Muscle of arm (tissue), 14 donors: ENCODE data around the gene PLCXD1. TPM values are rescaled to one million over a fixed set of nuclear protein-coding genes. Genes with fewer than 3 reads are reported as not detected.
"Not testable (repeated sequence)": the region's sequence is repeated elsewhere in the genome, so short reads cannot be mapped to it uniquely, and the experiment has no call there.

Experiments
- DNase-seq: peaks from one replicate; pipeline ENCODE4 v3.0.0-alpha.2; 2013
- long read RNA-seq, 11 donors: transcript quantifications; one replicate each; lab custom pipeline, GENCODE V29; 2026
- polyA plus RNA-seq, 12 donors: library from polyadenylated mRNA; unstranded; fragments of 120-200 nt; gene quantifications; one replicate each; pipeline ENCODE4 v1.2.1, GENCODE V29; 2013; ENCODE audit not compliant: insufficient read length in 12 of 12

PLCXD1 gene, protein sequence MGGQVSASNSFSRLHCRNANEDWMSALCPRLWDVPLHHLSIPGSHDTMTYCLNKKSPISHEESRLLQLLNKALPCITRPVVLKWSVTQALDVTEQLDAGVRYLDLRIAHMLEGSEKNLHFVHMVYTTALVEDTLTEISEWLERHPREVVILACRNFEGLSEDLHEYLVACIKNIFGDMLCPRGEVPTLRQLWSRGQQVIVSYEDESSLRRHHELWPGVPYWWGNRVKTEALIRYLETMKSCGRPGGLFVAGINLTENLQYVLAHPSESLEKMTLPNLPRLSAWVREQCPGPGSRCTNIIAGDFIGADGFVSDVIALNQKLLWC
- 10 to 100 TPM in 11 of 12 donors, not detected in 1; 10.5 to 29.7 (median 13.9) TPM for polyA plus RNA-seq
- long read RNA-seq, donor 1, partial matches to known transcripts: 37 of 71 reads
- long read RNA-seq, donor 1, other reads (novel, unspliced or antisense): 34 of 71 reads
- long read RNA-seq, donor 2, partial matches to known transcripts: 39 of 39 reads
- long read RNA-seq, donor 2, other reads (novel, unspliced or antisense): 0 of 39 reads
- long read RNA-seq, donor 3, full-length matches to known transcripts: 1 of 18 reads
- long read RNA-seq, donor 3, partial matches to known transcripts: 17 of 18 reads
- long read RNA-seq, donor 3, other reads (novel, unspliced or antisense): 0 of 18 reads
- long read RNA-seq, donor 4: 0 reads
- long read RNA-seq, donor 5, partial matches to known transcripts: 0 of 1 reads
- long read RNA-seq, donor 5, other reads (novel, unspliced or antisense): 0 of 1 reads
- long read RNA-seq, donor 6, partial matches to known transcripts: 17 of 24 reads
- long read RNA-seq, donor 6, other reads (novel, unspliced or antisense): 7 of 24 reads
- long read RNA-seq, donor 7: 0 reads
- long read RNA-seq, donor 8, partial matches to known transcripts: 52 of 52 reads
- long read RNA-seq, donor 8, other reads (novel, unspliced or antisense): 0 of 52 reads
- long read RNA-seq, donor 9, partial matches to known transcripts: 42 of 42 reads
- long read RNA-seq, donor 9, other reads (novel, unspliced or antisense): 0 of 42 reads
- long read RNA-seq, donor 10, partial matches to known transcripts: 35 of 48 reads
- long read RNA-seq, donor 10, other reads (novel, unspliced or antisense): 13 of 48 reads
- long read RNA-seq, donor 11, partial matches to known transcripts: 59 of 59 reads
- long read RNA-seq, donor 11, other reads (novel, unspliced or antisense): 0 of 59 reads

DNA sequence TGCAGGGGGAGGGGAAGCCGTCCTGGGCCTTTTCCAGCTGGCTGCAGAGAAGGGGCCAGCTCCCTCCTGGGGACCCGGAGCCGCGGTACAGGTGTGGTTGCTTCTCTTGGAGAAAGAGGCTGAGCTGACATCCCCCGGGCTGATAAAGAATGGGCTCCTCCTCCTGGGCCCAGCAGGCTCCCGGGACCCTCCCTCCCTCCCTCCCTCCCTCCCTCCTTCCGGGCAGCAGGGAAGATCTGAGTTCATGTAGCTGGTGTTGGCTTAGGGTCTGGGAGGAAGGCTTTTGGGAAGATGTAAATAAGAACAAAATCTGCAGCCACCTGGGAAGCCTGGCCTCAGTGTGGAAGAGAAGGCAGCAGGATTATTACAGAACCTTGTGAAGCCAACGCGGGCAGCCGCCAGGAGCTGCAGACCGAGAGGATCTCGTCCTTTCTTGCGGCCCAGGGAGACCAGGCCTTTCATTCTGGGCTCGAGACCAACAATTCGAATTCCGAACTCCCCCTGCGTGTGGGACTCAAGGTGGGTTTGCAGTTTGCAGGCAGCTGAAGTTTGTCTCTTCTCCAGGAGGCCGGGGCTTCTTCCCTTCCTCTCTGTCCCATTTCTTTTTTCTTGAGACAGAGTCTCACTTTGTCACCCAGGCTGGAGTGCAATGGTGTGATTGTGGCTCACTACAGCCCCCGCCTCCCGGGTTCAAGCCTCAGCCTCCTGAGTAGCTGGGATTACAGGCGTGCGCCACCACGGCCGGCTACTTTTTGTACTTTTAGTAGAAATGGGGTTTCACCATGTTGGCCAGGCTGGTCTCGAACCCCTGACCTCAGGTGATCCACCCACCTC lies at the start of gene PLCXD1:
TSS of gene PLCXD1 (plus strand) at position 216 of the 834 bp plus-strand sequence. CDS start 2,807 bp downstream, outside the sequence.
- DNase-seq: peak; percentile 78

DNA sequence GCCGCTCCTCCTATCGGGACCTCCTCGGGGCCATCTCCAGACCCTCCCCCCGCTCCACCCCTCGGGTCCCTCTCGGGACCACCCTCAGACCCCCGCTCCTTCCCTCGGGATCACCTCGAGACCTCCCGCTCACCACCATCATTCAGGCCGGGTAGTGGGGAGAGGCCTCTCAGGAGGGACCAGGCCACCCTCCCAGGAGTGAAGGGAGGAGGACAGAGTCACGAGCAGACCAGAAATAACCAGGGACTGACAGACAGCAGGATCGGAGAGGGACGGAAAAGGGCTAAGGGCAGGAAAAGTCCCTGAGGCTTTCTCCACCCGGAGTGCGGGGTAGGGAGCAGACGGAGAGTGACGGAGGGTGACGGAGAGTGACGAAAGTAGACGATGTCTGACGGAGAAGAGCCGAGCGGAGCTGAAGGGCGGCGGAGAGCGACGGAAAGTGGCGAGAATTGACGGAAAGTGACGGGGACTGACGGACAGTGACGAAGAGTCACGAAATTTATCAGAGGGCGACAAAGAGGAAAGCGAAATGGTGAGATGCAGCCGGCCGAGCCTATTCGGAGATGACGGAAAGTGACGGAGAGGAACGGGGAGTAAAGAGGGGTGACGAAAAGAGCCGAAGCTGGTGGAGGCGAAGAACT lies 49.4 kb upstream of the PLCXD1 start:
- DNase-seq: not testable (repeated sequence)

DNA sequence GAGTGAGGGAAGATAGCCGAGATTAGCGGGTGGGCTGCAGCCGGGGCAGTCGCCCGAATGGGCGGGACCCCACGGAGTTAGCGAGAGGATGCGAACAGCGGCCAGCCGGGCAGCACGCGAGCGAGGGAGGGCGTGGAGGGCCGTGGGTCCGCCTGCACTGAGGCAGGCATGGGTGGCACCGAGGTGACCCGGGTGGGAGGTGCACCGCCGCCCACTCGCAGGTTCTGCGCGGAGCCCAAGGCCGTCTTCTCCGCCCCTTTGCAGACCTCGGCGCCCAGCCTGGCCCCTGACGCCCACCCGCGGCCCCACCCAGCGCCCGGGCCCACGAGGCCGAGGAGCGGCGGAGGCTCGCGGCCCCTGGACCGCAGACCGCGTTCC lies 48.9 kb upstream of the PLCXD1 start:
- DNase-seq: not testable (repeated sequence)

GRCh38 chrX:236201-236600 lies 45.0 kb upstream of the PLCXD1 start:
- not testable (repeated sequence) for DNase-seq

- DNase-seq: no peak
Observed at GRCh38 chrX:250965-251364, 30.2 kb upstream of the PLCXD1 start.

DNA sequence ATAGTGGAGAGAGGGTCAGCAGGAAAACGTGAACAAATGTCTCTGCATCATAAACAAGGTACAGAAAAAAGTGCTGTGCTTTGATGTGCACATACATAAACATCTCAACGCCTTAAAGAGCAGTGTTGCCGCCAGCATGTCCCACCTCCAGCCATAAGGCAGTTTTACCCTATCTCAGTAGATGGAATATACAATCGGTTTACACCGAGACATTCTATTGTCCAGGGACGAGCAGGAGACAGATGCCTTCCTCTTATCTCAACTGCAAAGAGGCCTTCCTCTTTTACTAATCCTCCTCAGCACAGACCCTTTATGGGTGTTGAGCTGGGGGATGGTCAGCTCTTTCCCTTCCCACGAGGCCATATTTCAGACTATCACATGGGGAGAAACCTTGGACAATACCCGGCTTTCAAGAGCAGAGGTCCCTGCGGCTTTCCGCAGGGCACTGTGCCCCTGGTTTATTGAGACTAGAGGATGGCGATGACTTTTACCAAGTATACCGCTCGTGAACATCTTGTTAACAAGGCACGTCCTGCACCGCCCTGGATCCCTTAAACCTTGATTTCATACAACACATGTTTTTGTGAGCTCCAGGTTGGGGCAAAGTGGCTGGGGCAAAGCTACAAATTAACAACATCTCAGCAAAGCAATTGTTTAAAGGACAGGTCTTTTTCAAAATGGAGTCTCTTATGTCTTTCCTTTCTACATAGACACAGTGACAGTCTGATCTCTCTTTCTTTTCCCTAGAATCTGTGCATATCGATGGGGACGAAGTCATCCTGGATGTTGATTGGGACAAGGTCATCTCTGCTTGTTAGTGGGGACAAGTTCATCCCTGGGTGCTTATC lies 29.6 kb upstream of the PLCXD1 start:
- DNase-seq: not testable (repeated sequence)

DNA sequence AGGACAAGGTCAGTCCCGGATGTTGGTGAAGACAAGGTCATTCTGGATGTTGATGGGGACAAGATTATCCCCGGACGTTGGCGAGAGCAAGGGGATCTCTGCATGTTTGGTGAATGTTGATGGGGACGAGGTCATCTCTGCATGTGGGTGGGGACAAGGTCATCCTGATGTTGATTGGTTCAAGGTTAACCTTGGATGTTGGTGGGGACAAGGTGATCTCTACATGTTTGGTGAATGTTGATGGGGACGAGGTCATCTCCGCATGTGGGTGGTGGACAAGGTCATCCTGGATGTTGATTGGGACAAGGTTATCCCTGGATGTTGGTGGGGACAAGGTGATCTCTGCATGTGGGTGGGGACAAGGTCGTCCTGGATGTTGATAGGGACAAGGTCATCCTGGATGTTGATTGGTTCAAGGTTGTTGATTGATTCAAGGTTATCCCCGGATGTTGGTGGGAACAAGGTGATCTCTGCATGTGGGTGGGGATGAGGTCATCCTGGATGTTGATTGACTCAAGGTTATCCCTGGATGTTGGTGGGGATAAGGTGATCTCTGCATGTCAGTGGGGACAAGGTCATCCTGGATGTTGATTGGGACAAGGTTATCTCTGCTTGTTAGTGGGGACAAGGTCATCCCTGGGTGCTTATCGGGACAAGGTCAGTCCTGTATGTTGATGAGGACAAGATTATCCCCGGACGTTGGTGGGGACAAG lies 28.8 kb upstream of the PLCXD1 start:
- no peak for DNase-seq

- DNase-seq: no peak
Observed at GRCh38 chrX:252957-253291, 28.3 kb upstream of the PLCXD1 start.

GRCh38 chrX:253451-254297 lies 27.5 kb upstream of the PLCXD1 start:
- DNase-seq: no peak

DNA sequence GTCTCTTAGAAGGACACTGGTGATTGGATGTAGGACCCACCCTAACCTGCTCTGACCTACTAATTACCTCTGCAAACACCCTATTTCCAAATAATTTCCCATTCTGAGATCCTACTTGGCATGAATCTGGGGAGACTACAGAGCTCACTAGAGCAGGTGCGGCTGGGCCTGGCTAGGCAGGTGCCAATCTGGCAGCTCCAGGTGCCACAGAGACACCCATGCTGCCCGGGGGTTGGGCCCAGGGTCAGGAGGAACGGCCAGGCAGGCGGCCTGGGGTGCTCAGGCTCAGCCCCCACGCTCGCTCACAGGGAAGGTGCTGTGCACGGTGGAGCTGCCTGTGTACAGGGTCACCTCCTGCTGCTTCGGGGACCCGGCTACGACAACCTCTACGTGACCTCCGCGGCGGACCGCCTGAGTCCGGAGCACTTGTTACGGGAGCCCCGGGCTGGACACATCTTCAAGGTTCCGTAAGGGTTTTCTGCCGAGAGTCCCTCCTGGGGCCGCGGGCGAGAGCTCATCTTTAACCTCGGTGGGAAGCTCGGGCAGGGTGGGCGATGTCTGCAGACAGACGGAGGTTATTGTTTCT lies 26.5 kb upstream of the PLCXD1 start:
- DNase-seq: no peak

GRCh38 chrX:255923-256331 lies 25.3 kb upstream of the PLCXD1 start:
- no peak for DNase-seq

- DNase-seq: not testable (repeated sequence)
Observed at GRCh38 chrX:257054-257453, 24.1 kb upstream of the PLCXD1 start.

- DNase-seq: no peak
Observed at GRCh38 chrX:257681-258289, 23.4 kb upstream of the PLCXD1 start.

DNA sequence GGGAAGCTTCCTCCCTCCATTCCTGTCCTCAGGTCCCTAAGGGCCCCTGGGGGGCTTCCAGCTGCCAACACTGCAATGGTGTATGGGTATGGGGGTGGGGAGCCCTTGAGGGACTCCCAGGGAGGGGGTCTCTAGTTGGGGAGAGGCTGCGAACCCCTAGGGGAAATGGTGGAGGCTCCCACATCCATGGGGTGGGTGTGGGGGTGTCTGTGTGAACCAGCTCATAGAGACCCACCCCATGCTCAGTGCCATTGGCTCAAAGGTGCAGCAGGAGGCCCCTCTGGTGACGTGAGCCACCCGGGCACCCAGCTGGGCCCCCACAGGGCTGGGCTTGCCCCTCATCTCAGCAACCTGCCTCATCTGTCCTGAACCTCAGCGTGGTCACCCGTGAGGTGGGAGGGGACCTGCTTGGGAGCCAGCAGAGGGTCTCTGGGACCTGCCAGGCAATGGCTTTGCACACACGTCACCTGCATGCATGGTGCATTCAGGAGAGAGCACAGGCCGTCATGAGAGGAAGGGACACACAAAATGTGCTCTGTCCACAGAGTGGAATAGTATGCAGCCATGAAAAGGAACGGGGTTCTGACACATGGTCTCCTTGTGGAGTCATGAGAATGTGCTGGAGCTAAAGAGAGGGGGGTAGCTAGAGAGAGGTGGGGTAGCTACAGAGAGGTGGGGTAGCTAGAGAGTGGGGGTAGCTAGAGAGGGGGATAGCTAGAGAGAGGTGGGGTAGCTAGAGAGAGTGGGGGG lies 22.7 kb upstream of the PLCXD1 start:
- DNase-seq: no peak

- no peak for DNase-seq
Observed at GRCh38 chrX:259692-260355, 21.4 kb upstream of the PLCXD1 start.
